ENCODE data around the gene SLC22A4. TPM values are rescaled to one million over a fixed set of nuclear protein-coding genes. Genes with fewer than 3 reads are reported as not detected.

The SLC22A4 gene
- total and polyA plus RNA-seq, 2 donors (not counting 1 experiment from before 2014, with no cell fraction given) = 0.18 TPM; not detected in 1

GRCh38 chr5:132246806-132247205, 47.4 kb upstream of the SLC22A4 start:
- no peaks in the 10 kb centered on the region for H3K79me2 ChIP-seq (ENCODE audit: control insufficient read depth, insufficient read depth, low read length)
- H3K27me3 ChIP-seq (replicated peaks in 1 of 4; ENCODE audit: control extremely low read depth in 1 of 4, control insufficient read depth in 3 of 4, insufficient read depth in 4 of 4, low read length in 3 of 4) = peaks cover 0 to 6% (median 2%) of the 10 kb centered on the region in 4 experiments
- no peak overlapping the region for H3K9ac ChIP-seq (ENCODE audit: low read length)
- no peak overlapping the region for H3K4me3 ChIP-seq (ENCODE audit: control extremely low read depth in 1 of 5, extremely low read depth in 1 of 5, insufficient read depth in 1 of 5, low read depth in 2 of 5, low read length in 4 of 5)
- peaks cover 0 to 31% (median 31%) of the 10 kb centered on the region in 3 donors for H3K9me3 ChIP-seq (ENCODE audit: control extremely low read depth in 1 of 3, control insufficient read depth in 2 of 3, insufficient read depth in 1 of 3, low read length in 2 of 3)
- H3K27ac Mint-ChIP-seq = no peak overlapping the region
- intact Hi-C loops (cut with micrococcal nuclease) = no loop called here
- DNase-seq = no peak
- no peak overlapping the region for H3K27ac ChIP-seq (ENCODE audit: low read length in 2 of 2)
- TF ChIP-seq CTCF (IDR thresholded peaks at IDR 0.05) = no peak
- no peak for TF ChIP-seq EZH2 (IDR thresholded peaks at IDR 0.05; ENCODE audit: borderline replicate concordance, insufficient read depth, low read depth, low read length, poor library complexity, severe bottlenecking)
- no peaks in the 10 kb centered on the region for H3K36me3 ChIP-seq (replicated peaks in 1 of 2; ENCODE audit: control extremely low read depth in 1 of 2, control insufficient read depth in 1 of 2, extremely low read depth in 1 of 2, insufficient read depth in 2 of 2, low read length in 1 of 2)
- H3K9me3 Mint-ChIP-seq (ENCODE audit: insufficient read depth) = peaks cover 13% of the 10 kb centered on the region
- H3K4me3 Mint-ChIP-seq = no peak overlapping the region
- no peak for ATAC-seq (ENCODE audit: low read depth)
- no peak overlapping the region for H2AFZ ChIP-seq (ENCODE audit: insufficient read depth, low read depth, low read length, poor library complexity, severe bottlenecking)
- no peak overlapping the region for H3K4me2 ChIP-seq (replicated peaks; ENCODE audit: low read depth, low read length, poor library complexity, severe bottlenecking)
- ChIA-PET CTCF (no interaction called here), POLR2A (no interaction called here)
- H3K4me1 ChIP-seq (ENCODE audit: control insufficient read depth in 2 of 2, insufficient read depth in 2 of 2, low read length in 2 of 2) = no peaks in the 10 kb centered on the region
- H3K27me3 Mint-ChIP-seq = peaks cover 4% of the 10 kb centered on the region
- no peaks in the 10 kb centered on the region for H4K20me1 ChIP-seq (ENCODE audit: control insufficient read depth, insufficient read depth, low read length, poor library complexity, severe bottlenecking)
- no peaks in the 10 kb centered on the region for H3K4me1 Mint-ChIP-seq

GRCh38 chr5:132250547-132250946, 43.6 kb upstream of the SLC22A4 start:
- H3K36me3 ChIP-seq (replicated peaks in 1 of 2; ENCODE audit: control extremely low read depth in 1 of 2, control insufficient read depth in 1 of 2, extremely low read depth in 1 of 2, insufficient read depth in 2 of 2, low read length in 1 of 2) = no peaks in the 10 kb centered on the region
- no peak overlapping the region for H3K27ac Mint-ChIP-seq
- H3K4me3 ChIP-seq (ENCODE audit: control extremely low read depth in 1 of 5, extremely low read depth in 1 of 5, insufficient read depth in 1 of 5, low read depth in 2 of 5, low read length in 4 of 5) = no peak overlapping the region

More at GRCh38 chr5:132250547-132250946, 43.6 kb upstream of the SLC22A4 start:
- H3K9ac ChIP-seq (ENCODE audit: low read length) = no peak overlapping the region
- DNase-seq = no peak
- no peak overlapping the region for H3K4me3 Mint-ChIP-seq
- H3K9me3 ChIP-seq (ENCODE audit: control extremely low read depth in 1 of 3, control insufficient read depth in 2 of 3, insufficient read depth in 1 of 3, low read length in 2 of 3) = peaks cover 0 to 17% (median 16%) of the 10 kb centered on the region in 3 donors
- H3K4me2 ChIP-seq (replicated peaks; ENCODE audit: low read depth, low read length, poor library complexity, severe bottlenecking) = no peak overlapping the region
- peaks cover 9% of the 10 kb centered on the region for H3K27me3 Mint-ChIP-seq
- no peak overlapping the region for H3K27ac ChIP-seq (ENCODE audit: low read length in 2 of 2)
- peaks cover 9% of the 10 kb centered on the region for H3K9me3 Mint-ChIP-seq (ENCODE audit: insufficient read depth)
- H3K4me1 ChIP-seq (ENCODE audit: control insufficient read depth in 2 of 2, insufficient read depth in 2 of 2, low read length in 2 of 2) = no peaks in the 10 kb centered on the region
- CTCF ChIA-PET = interaction anchor here (1.2 to 1.4 kb wide), 2 partner anchors 9 to 12 kb away, joined by 3 to 15 read pairs; no protein-coding TSS in a partner anchor
- no peak for TF ChIP-seq EZH2 (IDR thresholded peaks at IDR 0.05; ENCODE audit: borderline replicate concordance, insufficient read depth, low read depth, low read length, poor library complexity, severe bottlenecking)
- TF ChIP-seq CTCF (IDR thresholded peaks at IDR 0.05) = no peak
- intact Hi-C loops (cut with micrococcal nuclease) = no loop called here
- no peaks in the 10 kb centered on the region for H3K4me1 Mint-ChIP-seq
- H3K27me3 ChIP-seq (replicated peaks in 1 of 4; ENCODE audit: control extremely low read depth in 1 of 4, control insufficient read depth in 3 of 4, insufficient read depth in 4 of 4, low read length in 3 of 4) = peaks cover 0 to 3% (median 0%) of the 10 kb centered on the region in 4 experiments
- H2AFZ ChIP-seq (ENCODE audit: insufficient read depth, low read depth, low read length, poor library complexity, severe bottlenecking) = no peak overlapping the region
- H3K79me2 ChIP-seq (ENCODE audit: control insufficient read depth, insufficient read depth, low read length) = no peaks in the 10 kb centered on the region
- ATAC-seq (ENCODE audit: low read depth) = no peak
- WGBS (ENCODE audit: insufficient coverage) = 94% methylated on average over 2 of the region's 2 CpGs
- no peaks in the 10 kb centered on the region for H4K20me1 ChIP-seq (ENCODE audit: control insufficient read depth, insufficient read depth, low read length, poor library complexity, severe bottlenecking)
- POLR2A ChIA-PET = no interaction called here
